ENCODE results near the gene RANBP1.
"Not testable (repeated sequence)": the region's sequence is repeated elsewhere in the genome, so short reads cannot be mapped to it uniquely, and the experiment has no call there.

Gene RANBP1

DNA sequence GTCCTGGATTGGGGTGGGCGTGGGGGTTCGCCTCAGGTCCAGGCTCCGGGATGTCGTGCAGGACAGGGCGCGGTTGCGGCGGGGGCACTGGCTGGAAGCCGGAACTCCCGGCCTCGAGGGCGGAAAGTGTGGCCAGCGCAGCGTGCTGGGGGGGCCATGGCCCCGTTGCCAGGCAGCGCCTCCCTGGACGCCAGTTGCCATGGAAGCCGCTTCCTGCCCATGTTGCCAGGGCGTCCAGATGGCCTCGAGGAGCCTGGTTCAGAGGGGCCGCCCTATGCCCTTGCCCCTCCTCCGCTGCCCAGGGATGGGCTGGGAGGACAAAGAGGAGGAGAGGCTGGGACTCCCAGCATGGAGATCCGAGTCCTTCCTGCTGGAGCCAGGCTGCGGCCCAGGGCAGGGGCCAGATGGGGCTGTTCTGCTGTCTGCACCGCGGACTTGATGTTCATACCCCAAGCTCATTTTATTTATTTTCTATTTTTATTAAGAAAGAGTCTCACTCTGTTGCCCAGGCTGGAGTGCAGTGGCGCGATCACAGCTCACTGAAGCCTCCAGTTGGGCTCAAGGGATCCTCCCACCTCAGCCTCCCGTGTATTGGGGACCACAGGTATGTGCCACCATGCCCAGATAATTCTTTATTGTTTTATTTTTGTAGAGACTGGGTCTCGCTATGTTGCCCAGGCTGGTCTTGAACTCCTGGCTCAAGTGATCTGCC is 39.6 kb downstream of the RANBP1 start:
- peak; percentile 30 for DNase-seq

DNA sequence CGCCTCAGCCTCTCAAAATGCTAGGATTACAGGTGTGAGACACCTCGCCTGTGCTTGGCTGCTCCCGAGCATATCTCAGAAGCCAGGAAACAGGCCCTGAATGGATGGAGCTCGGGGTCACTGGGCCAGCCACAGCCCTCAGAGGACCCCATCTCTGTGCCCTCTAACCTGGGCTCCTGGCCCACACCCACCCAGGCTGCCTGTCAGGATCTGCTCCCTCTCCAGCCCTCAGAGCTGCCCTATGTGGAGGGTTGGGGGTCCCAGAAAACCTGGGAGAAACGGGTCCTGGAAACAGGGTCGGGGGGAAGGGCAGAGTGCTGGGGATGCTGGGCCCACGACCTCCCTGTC is 40.1 kb downstream of the RANBP1 start:
- no peak for DNase-seq

DNA sequence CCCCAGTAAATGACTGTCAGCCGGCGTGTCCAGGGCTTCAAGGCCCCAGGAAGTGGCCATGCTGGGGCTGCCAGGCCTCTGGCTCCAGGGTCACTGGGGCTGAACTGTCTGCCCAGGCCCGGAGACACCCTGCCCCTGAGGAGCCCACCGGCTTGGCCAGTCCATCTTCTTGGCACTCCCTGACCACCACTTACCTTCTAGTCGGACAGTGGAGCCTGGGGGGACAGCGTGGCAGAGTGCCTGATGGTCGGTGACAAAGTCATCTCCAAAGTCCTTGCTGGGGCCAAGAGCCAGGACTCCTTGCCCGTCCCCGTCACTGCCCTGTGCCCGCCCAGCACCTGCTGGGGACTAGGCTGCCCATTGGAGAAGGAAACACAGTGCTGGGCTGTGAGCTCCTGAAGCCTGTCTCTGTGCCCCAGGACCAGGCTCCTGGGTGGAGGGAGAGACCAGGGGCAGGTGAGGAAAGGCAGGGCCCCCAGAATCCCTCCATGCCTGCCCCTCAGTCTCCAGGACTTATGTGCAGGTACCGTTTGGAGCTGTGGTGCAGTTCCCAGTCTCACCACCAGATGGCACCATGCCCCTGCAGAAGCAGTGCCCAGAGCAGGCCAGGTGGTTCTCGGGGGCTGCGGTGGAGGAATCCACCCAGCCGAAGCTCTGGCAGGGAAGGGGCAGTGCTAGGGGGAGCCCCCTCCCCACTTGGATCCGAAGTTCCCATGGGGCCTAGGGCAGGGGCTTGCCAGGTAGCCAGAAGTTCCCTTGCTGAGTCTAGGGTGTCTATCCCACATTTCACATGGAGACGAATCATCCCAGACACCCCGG is 40.9 kb downstream of the RANBP1 start:
- DNase-seq = no peak

DNA sequence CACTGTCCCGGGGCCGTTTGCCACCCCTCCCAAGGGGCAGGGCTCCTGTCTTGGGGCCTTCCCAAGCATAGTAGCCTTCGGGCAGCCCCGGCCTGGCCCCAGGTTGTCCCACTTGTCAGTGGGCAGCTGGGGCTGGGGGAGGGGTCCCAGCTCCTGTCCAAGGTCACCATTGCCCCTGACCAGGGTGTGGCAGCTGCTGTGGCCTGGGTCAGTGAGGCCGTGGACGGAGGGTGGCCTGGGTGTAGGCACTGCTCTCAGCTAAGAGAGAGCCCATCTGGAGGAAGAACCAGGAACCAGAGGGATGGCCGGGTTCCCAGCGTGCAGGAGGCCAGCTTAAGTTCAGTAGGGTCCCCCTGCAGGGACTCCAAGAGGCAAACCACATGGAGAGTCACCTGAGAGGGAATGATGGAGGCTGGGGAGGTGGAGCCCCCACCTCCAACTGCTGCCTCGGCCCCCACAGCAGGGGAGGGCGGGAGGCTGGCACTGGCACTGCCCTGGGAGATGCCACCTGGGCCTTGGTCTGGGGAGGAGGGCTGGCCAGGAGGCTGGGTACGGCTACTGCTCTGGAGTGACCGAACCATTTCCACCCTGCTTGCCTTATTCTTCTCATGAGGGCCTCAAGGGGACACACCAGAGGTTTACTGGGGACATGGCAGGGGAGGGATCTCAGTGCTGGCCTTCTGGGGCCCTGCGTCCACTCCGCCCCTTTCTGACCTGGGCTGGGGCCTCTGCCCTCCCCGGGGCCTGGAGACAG is 41.7 kb downstream of the RANBP1 start:
- no peak for DNase-seq

DNA sequence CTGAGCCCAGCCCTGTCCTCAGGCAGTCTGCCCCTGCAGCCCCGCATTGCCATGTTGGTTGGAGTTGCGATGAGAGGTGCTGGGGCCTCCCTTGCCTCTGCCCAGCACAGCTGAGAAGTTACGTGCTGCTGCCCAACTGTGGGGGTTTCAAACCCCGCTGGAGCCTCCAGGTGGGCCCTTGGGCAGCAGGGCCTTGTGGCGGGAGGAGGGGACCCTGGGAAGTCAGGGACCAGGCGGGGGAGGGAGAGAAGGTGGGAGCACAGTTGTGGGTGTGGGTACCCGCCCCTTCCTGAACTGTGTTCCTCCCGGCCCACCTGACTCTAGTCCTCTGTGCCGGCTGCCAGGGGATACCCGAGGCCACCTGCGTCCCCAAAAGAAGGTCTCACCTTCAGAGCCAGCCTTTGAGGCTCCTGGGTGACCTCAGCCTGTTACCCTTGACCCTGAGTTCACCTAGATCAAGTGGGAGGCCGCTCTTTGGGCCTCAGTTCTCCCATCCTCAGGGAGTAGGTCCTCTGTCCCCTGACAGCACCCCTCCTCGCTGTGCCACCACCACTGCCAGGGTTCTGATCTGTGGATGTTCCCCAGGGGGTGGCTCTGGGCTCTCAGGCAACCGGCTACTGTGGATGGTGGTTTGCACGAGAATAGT is 42.6 kb downstream of the RANBP1 start:
- no peak for DNase-seq

DNA sequence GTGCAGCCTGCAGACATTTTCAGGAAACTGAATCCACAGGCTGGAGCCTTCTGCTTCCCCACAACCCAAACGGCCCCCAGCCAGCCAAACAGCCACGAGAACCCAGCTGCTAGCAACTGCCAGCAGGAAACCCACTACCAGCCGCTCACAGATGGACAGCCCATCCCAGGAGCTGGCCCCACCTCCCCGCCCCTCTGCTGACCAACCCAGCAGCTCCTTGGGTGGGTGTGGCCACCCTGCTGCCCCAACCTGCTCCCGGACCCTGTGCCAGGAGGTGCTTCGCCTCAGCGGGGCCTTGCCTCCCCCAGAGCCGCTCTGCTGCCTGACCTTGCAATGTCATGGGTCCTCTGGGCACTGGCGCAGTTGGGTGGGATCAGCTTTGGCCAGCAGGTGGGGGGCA is 43.2 kb downstream of the RANBP1 start:
- no peak for DNase-seq

DNA sequence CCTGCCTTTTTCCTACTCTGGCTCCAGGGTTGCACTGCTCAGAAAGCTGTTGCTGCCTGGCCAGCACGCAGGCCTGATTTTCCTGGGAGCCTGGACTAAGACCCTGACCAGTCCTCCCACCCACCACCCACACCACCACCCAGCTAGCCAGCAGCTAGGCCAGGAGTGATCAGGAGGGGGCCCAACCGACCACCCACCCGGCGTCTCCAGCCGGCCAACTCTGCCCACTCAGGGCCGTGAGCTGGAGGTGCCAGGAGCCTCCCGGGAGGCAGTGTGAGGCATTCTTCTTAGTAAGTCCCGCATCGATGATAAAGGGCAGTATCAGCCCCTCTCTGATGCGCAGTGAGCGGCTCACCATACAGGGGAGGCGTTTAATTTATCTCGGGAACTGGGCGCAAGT is 43.6 kb downstream of the RANBP1 start:
- DNase-seq = not testable (repeated sequence)

DNA sequence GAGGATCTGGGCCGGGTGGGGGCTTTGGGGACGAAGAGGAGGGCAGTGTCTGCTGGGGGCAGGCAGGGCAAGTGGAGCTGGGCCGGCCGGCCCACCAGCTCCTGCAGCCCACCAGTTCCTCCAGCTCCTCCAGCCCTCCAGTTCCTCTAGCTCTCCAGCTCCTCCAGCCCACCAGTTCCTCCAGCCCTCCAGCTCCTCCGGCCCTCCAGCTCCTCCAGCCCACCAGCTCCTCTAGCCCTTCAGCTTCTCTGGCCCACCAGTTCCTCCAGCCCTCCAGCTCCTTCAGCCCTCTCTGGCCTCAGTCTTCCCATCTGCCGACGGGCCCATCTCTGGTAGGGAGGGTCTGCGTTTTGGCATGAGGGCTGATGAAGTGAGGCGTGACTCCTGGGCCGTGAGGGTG is 44.1 kb downstream of the RANBP1 start:
- DNase-seq = no peak

DNA sequence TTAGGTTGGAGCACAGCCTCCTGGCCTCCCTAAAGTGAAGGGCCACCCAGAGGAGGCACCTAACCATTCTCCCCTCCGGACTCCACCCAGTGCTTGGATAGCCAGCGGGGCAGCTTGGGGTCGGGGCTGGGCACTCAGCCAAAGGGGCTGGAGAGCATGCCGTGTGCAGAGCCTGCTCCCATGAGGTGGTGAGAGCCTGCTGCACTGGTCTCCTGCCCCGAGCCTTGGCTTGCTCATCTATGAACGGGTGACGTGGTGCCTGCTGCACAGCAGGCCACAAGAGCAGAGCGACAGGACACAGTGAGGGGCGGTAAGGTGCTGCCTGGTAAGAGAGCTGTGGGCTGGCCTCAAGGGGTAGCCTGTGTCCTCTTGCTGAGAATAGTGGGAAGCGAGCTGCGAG is 49.0 kb downstream of the RANBP1 start:
- no peak for DNase-seq

DNA sequence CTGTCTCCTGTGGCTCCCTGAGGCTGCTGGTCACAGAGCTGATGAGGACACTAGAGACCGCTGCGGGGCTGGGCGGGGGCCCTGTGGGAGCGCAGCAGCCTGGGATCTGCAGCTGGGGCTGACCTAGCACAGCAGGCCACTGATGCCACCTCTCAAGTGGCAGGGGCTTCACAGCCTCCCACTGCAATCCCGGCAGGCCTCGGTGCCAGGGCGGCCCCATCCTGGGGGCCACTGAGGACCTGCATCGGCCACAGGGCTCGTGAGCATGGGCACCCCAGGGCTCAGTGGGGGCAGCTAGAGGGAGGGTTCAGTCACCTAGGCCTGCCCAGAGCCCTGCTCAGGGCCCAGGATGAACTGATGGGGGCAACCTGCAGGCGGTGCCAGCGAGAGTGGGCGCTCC is 49.5 kb downstream of the RANBP1 start:
- DNase-seq = no peak

DNA sequence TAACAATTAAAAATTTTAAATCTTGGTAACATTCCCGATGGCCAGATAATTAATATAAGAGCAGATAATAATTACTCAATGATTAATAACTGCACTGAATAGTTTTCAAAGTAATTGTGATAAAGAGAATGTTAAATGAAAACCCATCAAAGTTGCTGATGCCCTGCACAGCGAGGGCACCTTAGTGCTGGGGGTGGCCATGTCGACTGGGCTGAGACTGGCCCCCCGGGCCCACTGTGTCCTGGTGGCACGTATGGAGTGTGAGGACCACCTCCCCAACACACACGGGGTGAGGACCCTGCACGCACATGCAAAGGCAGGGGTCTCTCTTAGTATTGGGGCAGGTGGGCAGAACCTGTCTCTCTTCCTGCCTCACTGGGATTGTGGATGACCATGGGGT is 50.0 kb downstream of the RANBP1 start:
- no peak for DNase-seq

DNA sequence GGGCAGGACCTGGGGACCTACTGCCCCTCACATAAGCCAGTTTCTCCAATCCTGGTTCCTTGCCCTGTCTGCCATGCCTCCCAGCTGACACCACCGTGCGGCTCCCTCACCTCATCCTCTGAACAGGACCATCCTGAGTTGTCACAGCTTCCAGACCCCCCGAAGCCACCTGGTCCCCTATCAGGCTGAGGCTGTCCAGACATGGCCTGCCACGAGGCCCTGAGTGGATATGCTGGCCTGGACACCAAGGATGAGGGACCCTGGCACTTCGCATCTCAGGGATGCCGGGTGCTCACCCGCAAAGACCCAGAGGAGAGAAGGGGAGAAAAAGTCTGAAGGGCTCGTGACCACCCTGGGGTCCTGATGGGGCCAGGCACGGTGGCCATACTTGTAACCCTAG is 50.8 kb downstream of the RANBP1 start:
- no peak for DNase-seq

DNA sequence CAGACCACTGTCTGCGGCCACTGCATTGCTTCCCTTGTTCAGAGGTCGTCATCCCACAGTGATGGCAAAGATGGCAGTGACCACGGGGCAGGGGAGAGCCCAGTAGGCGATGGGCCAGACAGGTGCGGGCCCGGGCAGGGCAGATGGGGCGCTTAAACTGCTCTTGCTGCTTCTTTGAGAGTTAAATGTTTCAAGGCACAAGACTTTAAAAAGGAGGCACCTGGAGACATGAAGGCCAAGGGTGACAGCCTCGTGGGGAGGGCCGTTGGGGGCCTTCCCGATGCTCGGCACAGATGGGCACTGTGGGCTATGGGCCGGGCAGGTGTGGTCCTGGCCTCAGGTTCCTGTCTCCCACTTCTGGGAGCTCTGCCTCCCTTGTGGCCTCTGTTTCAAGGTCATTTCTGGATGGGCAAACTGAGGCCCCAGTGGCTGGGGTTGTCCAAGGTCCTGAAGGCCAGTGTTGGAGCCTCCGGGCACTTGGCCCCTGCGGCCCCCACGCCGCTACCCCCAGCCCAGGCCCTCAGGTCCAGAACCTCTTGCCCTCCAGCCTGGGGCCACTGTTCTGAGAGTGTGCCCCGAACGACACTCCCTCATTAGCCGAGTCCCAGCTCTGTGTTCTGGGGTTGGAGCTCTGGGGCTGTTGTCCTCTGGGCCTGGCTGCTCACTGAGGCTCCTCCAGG is 51.9 kb downstream of the RANBP1 start:
- no peak for DNase-seq

DNA sequence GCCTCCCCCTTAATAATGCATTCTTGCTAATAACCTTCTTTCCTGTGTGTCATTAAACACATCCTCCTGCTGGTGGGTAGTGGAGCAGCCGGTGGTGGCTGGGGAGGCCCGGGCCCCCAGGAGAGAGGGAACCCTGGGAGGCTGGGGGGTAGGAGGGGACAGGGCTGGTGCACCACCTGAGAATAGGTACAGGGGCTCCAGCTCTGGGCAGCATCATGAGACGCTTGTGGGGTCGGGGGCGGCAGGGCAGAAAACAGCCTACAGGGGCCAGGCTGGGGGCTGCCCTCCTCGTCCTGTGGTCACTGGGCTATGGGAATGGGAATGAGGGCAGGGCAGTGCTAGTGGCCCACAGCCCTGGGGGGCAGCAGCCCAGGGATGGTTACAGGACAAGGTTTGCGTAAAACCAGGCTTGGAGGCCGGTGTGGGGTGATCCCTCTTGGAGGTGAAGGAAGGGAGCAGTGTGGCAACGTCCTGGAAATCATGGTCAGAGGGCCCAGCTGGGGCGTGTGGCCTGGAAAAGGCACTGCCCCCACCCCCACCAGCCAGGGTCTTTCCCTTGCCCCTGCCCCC is 53.4 kb downstream of the RANBP1 start:
- DNase-seq = no peak

DNA sequence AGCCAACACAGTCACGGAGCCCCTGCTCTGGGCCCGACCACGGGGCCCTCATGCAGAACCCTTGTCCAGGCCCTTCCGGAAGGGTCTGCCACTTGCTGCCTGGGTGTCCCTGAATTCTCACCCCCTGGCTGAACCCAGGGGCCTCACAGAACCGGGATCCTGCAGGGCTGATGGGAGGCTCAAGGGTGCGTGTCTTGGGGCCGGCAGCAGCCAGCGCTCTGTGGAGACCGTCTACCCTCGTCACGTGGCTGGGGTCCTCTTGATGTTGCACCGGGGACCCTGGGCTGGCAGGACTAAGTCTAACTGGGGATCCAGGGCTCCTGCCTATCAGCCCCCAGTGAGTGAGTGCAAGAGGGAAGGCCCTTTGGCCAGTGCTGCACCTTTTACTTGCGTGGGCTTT is 54.3 kb downstream of the RANBP1 start:
- DNase-seq = no peak

DNA sequence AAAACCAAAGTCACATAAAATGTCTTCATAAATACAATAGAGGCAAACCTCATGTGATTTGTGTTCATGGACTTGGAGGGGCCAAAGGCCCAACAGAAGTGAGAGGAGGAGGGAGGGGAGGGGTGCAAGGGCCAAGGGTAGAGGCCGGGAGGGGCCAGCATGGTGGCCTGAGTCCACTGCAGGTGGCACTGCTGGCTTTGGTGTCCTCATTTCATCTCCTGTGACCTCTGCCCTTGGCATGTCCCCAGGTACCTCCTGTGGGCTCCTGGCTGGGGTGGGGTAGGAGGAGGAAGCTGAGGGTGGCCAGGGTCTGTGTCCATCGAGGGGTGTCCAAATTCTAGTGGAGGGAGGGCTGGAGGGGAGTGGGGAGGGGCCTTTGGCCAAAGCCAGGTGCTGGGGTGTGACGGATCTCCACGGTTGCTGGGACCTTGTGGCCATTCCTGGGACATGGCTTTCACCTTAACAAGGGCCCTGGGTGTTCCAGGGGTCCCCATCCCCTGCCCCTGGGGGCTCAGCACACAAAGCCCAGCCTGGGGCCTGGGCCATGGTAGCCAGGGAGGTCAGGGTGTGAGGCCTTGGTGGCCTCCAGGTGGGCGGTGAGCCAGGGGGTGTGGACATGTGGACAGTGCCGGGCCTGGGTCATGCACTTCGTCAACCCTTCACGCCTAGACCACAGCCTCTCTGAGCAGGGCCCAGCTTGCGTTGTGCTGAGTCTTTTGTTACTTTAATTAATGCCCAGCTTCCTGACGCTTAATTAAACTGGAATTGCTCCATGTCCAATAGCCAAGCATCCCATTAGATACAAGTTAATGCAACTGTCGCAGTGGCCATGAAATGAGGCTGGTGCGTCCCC is 55.6 kb downstream of the RANBP1 start:
- DNase-seq = no peak

DNA sequence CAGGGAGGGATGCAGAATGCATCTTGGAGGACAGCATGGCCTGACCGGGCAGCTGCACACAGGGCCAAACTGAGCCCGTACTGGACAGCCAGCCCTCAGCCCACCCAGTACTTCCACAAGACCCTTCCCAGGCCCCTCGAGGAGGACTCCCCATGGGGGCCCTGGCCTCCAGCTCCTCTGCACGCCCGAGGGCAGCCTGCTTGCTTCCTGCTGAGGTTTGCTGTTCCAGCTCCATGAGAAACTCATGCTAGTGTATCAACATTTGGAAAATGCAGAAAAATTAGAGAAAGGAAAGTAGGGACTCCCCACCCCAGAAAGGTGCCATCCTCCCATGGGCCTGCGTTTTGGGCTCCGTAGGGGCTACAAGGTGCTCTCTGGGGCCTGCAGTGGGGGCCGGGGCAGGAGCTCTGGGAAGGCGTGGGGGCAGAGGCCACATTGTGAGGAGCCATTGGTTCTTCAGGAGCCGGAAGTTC is 56.3 kb downstream of the RANBP1 start:
- DNase-seq = no peak

DNA sequence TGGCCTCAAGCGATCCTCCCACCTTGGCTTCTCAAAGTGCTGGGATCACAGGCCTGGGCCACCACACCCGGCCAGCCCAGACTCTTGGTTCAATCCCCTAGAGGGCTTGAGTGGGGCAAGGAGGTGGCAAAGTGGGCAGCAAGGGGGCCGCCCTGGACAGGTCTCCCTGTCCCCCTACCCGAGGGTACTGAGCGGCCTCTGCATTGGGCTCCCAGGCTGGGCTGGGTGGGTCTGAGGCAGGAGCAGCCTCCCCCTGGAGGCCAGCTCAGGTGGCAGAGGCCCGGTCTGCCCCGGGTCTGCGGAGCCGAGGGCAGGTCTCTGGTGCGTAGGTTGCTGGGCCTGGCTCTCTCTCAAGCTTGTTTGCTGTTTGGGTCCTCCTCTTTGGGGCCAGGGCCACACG is 57.3 kb downstream of the RANBP1 start:
- DNase-seq = no peak

DNA sequence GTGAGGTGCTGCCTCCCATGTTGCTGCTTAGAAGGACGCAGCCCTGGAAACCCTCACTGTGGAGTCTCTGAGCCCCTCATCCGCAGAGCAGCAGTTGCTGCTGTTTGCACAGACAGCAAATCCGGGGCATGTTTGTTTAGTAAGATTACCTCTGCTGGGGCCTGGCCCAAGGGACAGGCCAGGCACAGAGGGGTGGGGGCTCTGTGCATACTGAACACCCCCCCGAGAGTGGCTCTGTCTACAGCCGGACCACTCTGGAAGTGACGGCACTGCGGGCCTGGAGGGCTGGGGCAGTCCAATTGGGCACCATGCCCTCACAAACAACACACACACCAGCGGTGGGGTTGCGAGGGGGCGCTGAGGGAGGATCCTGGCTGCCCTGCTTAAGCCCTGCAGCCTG is 57.9 kb downstream of the RANBP1 start:
- no peak for DNase-seq

DNA sequence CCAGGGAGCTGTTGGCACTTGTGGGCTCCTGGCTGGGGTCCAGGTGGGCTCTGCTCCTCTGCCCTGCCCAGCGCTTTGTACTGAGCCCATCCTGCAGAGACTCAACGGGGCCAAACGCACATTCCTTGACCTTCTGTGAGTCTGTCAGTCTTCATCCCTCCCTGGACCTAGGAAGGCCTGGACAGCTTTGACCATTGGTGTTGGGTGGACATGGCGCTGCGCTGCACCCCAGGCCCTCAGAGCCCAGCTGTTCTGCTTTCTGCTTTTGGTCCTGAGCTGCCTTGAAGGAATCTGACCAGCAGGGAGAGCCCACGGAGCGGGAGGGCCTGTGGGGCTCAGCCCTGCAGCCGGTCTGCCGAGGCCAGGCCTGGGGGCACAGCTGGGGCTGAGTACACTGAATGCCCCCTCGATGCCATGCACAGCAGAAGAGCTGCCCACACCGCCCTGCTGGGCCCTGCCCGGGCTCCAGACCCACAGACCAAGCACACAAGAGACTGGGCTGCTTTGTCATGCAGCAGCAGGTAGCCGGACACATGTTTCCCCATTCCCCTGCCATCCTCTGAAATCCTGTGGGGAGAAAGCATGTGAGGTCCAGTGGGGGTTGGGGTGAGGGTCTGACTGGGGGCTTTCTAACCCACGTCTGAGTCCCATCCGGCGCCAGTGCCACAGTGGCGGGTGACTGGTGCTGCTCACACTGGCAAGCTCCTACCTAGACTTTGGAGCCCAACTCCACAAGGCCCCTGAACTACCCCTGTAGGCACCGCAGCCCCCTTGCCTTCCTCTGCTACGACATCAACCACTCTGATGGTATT is 59.1 kb downstream of the RANBP1 start:
- DNase-seq = no peak

DNA sequence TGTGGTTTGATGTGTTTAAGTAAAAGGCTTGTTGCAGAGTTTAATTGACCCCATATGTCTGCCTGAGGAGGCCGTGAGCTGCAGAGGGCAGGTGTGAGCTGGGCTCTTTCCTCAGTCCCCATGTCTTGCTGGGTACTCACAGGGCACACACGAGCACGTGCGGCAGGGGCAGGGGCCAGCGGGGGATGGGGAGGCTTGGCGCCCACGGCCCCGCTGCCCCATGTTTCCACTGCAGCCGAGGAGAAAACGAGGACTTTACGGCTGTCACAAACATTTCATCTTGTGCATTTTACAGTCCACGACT is 59.6 kb downstream of the RANBP1 start:
- DNase-seq = no peak

Data from NCI-H1417 treated with DMSO at 0.1 percent for 48 hours (cell line).